Hepatocyte (in vitro differentiated cells): ENCODE results near the gene SMIM33.

Experiments used
- EZH2 ChIP-seq: fragments of 200-600 bp; sonication (generic); IDR thresholded peaks from 2 replicates; pipeline ENCODE4 v1.6.1; 2016; ENCODE audit warnings: antibody characterized with exemption, mild to moderate bottlenecking, borderline replicate concordance
- EZH2phosphoT487 ChIP-seq: fragments of 200-600 bp; sonication (generic); IDR thresholded peaks from one replicate; pipeline ENCODE4 v1.6.1; 2018; ENCODE audit warnings: antibody characterized with exemption, mild to moderate bottlenecking, low read depth, moderate library complexity; ENCODE audit not compliant: unreplicated experiment, severe bottlenecking
- TF ChIP-seq, protein P1 (sequence below): fragments of 200-600 bp; sonication (generic); IDR thresholded peaks from 2 replicates; pipeline ENCODE4 v1.5.1; 2016; ENCODE audit warnings: antibody characterized with exemption, mild to moderate bottlenecking; ENCODE audit not compliant: poor library complexity

- TF ChIP-seq EZH2, result no peak
- TF ChIP-seq, protein P1, sequence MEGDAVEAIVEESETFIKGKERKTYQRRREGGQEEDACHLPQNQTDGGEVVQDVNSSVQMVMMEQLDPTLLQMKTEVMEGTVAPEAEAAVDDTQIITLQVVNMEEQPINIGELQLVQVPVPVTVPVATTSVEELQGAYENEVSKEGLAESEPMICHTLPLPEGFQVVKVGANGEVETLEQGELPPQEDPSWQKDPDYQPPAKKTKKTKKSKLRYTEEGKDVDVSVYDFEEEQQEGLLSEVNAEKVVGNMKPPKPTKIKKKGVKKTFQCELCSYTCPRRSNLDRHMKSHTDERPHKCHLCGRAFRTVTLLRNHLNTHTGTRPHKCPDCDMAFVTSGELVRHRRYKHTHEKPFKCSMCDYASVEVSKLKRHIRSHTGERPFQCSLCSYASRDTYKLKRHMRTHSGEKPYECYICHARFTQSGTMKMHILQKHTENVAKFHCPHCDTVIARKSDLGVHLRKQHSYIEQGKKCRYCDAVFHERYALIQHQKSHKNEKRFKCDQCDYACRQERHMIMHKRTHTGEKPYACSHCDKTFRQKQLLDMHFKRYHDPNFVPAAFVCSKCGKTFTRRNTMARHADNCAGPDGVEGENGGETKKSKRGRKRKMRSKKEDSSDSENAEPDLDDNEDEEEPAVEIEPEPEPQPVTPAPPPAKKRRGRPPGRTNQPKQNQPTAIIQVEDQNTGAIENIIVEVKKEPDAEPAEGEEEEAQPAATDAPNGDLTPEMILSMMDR, result no peak
- no peak for TF ChIP-seq EZH2phosphoT487
These were observed 26.9 kb upstream of the SMIM33 start for GRCh38 chr5:139443831-139444453.
